ENCODE data around the gene FMN1.

The FMN1 gene

DNA sequence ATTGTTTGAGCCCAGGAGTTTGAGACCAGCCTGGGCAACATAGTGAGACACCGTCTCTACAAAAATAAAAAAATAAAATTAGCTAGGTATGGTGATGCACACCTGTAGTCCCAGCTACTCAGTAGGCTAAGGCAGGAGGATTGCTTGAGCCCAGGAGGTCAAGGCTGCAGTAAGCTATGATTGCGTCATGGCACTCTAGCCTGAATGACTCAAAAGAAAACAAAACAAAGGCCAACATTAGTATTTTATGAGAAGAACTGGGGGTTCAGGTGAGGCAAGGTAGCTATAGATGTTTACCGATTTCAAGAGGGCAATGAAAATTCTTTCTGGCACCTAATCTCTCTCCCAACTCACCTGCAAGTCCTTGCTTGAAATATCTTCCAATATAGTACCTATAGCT is 399.5 kb downstream of the FMN1 start:
- no peak overlapping the region for H3K4me3 ChIP-seq (ENCODE audit: control insufficient read depth, low read depth, low read length)
- no peak for DNase-seq (ENCODE audit: low read depth)

GRCh38 chr15:32792436-32792835 is 402.1 kb downstream of the FMN1 start:
- no peak overlapping the region for H3K4me3 ChIP-seq (ENCODE audit: control insufficient read depth, low read depth, low read length)
- TF ChIP-seq CTCF (IDR thresholded peaks at IDR 0.05; ENCODE audit: control insufficient read depth, insufficient read depth, low read depth, low read length, missing control alignments) = no peak
- DNase-seq (ENCODE audit: low read depth) = no peak

More for the DNA sequence above, 399.5 kb downstream of the FMN1 start:
- no peak for TF ChIP-seq CTCF (IDR thresholded peaks at IDR 0.05; ENCODE audit: control insufficient read depth, insufficient read depth, low read depth, low read length, missing control alignments)

DNA sequence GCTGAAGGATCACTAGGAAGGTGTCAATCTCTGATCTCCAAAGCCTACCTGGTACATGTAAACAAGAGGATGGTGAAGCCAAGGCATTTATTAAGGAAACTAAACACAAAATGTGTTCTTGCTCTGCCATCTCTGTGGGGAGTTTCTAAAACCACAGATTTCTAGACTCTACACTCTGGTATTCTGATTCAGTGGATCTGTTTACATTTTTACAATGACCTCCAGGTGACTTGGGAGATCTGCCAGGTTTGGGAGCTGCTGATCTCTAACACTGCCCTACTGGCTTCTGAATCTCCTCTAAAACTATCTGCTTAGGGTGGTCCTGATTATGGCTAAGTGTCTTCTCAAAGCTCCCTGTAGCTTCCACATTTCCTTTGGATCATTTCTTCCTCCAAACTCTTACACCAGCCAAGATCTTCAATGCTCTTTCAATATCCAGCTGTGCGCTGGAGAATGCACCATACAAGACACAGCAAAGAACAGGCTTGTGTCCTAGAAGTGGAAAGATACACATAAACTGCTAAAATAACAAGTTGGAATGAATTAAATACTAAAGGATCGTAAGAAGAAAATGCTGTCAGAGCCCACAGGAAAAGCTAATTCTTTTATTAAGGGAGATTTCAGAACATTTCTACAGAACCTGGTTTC is 404.0 kb downstream of the FMN1 start:
- no peak for DNase-seq (ENCODE audit: low read depth)
- H3K4me3 ChIP-seq (ENCODE audit: control insufficient read depth, low read depth, low read length) = no peak overlapping the region
- TF ChIP-seq CTCF (IDR thresholded peaks at IDR 0.05; ENCODE audit: control insufficient read depth, insufficient read depth, low read depth, low read length, missing control alignments) = no peak

- no peak for DNase-seq (ENCODE audit: low read depth)
- H3K4me3 ChIP-seq (ENCODE audit: control insufficient read depth, low read depth, low read length) = no peak overlapping the region
- TF ChIP-seq CTCF (IDR thresholded peaks at IDR 0.05; ENCODE audit: control insufficient read depth, insufficient read depth, low read depth, low read length, missing control alignments) = no peak
Measured at GRCh38 chr15:32787949-32788348, 406.6 kb downstream of the FMN1 start.

DNA sequence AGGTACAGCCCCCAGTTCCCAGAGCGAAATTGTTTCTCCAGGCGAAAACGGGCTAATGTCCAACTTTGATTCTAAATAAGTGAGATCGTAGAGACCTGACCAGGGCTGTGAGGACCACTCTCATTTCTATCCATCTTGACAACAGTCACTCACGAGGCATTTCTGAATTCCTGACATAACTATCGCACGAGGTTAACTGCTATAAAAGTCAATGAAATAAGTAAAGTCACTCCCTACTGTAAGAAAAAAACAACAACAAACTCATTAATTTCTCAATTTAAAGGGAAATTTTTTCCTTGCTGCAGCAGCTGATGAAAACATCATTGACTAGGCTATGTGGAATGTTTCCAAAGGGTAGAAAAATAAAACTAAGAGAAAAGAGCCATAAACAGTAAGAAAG is 407.6 kb downstream of the FMN1 start:
- TF ChIP-seq CTCF (IDR thresholded peaks at IDR 0.05; ENCODE audit: control insufficient read depth, insufficient read depth, low read depth, low read length, missing control alignments) = no peak

DNA sequence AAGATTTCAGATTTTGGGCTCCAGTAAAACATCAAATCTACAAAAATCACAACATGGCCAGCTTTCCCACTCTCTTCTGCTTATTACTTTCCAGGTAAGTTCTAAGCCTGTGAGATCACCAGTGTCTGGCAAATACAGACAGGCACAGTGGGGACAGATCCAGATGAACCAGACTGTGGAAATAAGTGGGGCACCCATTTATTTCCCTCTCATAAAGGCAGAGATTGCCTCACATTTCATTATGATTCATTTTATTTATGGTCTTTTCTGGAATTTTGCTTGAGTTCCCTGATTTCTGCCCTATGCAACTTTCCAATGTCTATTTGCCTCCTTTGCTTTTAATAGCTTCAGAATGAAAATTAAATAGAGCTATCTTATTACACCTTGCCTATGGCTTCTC is 409.9 kb downstream of the FMN1 start:
- TF ChIP-seq CTCF (IDR thresholded peaks at IDR 0.05; ENCODE audit: control insufficient read depth, insufficient read depth, low read depth, low read length, missing control alignments) = no peak
- no peak overlapping the region for H3K4me3 ChIP-seq (ENCODE audit: control insufficient read depth, low read depth, low read length)
- DNase-seq (ENCODE audit: low read depth) = no peak

More for the DNA sequence above, 407.6 kb downstream of the FMN1 start:
- DNase-seq (ENCODE audit: low read depth) = no peak
- no peak overlapping the region for H3K4me3 ChIP-seq (ENCODE audit: control insufficient read depth, low read depth, low read length)

Data from AG09309 (cell line).